Activated effector memory CD4-positive, alpha-beta T cell treated with Interleukin-2 at 50 U/mL for 16 hours (primary cell): ENCODE results near the gene IRS2.

Experiments
- DNase-seq: peaks from one replicate; pipeline ENCODE4 v3.0.0-alpha.2; 2020

Gene IRS2

DNA sequence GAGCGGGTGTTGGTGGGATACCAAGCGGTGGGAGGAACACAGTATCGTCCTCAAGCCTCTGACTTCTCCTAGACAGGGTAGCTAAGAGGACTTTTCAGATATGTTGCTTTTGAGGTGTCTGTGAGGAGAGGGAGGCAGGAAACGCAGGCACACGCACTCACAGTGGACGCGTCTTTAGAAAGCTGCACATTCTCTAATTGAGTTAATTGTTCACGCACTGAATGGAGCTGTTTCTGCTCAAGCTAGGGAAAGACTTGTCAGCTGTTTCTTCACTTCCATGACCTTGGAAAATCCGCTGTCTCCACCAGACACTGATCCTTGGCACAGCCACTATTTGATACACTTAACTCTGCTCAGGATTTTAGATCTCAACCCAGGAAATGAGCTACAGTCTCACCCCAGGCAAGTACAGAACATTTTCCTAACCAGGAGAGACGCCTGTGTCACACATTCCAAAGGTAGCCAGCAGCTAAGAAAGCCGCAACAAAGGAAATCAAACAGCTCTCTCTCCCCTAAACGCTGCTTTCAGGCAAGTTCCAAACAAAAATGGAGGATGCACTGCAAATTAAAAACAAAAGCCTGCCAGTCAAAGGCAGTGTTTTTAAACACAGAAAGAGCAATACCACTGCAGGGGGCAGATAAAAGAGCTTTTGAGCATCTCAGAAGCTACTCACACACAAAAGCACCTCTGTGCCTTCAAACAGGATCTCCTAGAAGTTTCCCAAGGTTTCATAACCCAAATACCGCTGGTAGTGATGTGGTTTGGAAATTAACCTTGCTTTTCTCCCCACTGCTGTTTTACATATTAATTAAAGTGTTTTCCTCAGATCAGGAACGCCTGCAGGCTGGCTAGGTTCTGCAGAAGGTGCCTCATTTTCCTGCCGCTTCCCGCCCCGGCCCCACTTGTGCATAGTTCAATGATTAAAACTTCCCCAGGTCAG lies 57.3 kb downstream of the IRS2 start:
- DNase-seq = no peak

DNA sequence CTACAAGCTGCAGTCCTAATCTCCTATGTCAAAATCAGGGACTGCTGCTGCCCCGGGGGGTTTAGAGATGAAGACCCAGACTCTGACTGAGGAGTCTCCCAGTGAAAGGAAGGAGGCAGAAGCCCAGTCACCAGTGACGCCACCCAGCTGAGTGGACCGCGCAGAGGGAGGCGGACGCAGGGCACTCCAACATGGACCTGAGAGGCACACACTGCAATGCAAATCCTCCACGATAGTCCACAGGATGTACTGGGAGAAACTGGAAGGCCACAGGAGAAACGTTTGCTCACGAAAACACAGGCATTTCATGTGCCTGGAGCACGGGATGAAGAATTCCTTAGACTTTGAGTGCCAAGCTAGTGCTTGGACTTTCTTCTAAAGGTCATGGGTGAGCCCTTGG lies 58.3 kb downstream of the IRS2 start:
- no peak for DNase-seq

GRCh38 chr13:109727251-109727650 lies 59.1 kb downstream of the IRS2 start:
- no peak for DNase-seq

DNA sequence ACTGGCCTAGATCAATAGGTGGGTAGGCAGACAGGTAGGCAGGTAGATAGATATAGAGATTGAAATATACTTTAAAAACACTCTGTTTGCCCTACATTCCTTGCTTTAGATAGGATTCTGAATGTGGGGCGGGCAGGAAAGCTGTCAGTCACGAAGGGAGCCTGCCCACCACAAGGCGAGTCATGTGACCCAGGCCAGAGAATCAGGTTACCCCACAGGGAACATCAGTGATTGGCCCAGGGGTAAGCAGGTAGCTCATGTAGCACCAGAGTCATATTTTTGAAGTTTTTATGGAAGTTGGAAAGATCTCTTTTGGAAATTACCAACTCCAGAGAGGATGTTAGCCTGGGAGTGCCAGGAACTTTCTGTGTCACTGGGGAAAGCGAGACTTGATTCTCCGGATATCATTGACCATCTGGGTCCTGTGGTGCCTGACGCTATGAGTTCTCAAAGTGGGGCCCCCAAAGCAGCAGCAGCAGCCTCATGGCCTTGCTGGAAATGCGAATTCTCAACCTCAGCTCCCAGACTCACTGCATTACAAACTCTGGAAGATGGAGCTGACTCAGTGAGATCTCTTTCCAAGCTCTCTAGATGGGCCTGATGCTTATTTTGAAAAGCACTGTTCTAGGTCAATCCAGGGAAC lies 60.3 kb downstream of the IRS2 start:
- DNase-seq = no peak

GRCh38 chr13:109725297-109725696 lies 61.1 kb downstream of the IRS2 start:
- no peak for DNase-seq

DNA sequence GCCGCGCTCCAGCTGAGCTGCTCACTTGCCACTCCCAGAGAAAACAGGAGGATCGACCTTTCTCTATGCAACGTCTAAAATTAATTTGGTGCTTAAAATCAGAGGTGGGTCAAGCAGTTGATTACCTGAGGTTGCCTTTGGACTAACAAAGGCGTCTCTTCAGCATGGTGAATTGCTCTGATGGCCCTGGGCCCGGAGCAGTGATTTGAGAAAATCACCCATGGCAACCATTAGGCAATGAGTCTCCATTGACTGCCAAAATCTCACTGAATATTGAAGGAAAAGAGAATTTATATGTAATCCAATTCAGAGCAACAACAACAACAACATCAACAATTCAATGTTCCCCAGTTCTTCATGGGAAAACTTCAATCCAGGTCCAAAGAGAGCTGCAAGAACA lies 61.8 kb downstream of the IRS2 start:
- DNase-seq = no peak

GRCh38 chr13:109723046-109723445 lies 63.3 kb downstream of the IRS2 start:
- DNase-seq = no peak

DNA sequence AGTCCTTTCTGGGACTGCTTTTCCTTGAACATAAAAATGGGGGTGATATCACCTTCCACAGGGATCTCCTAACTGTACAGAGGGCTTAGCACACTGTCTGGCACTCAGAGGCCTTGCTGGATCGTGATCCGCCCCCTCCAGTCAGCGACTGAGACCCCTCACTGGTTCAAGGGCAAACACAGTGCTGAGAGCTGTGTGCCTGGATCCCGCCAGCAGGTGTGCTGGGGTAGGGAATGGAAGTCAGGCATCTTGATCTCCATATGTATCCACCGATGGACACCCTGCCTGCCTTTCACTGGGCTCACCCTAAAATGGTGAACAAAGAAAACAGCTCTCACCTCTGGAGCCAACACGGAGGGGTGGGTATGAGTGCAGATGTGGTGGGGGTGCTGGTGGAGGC lies 64.3 kb downstream of the IRS2 start:
- DNase-seq = no peak

DNA sequence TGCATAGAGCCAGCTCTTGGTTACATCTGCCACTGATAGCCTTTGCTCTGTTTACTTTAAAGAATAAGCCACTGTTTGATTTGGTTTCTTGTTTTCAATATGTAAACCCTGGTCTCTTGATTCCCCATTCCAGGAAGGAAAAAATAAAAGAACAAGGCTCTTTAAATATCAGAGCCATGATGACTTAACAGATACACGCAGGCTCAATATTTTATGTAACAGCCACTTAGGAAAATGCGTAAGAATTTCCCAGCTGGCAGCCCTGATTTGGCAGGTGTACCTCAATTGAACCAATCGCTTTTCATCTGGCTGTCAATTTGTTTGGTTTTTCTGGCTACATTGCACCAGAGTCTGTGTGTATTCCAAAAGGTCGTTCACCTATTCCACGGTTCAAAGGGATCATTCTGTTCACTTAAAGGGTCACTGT lies 65.6 kb downstream of the IRS2 start:
- DNase-seq = no peak

- DNase-seq = no peak
Measured at GRCh38 chr13:109719962-109720646, 66.3 kb downstream of the IRS2 start.

DNA sequence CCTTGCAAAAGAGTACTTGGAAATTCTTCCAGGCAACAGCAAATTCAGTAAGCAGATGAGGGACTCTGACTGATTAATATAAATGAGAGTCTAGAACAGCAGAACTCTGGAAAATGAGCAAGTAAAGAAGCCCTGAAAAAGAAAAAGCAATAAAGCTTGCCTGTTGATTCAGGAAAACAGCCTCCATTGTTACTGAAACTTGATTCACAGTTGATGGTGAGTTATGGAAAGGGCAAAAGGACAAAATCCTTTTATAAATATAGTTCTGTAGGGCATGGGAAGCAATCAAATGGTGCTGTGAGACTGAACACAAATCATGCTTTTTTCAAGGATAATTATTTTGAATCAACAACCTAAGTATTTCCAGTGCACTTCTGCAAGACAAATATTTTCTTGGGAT lies 67.7 kb downstream of the IRS2 start:
- no peak for DNase-seq

DNA sequence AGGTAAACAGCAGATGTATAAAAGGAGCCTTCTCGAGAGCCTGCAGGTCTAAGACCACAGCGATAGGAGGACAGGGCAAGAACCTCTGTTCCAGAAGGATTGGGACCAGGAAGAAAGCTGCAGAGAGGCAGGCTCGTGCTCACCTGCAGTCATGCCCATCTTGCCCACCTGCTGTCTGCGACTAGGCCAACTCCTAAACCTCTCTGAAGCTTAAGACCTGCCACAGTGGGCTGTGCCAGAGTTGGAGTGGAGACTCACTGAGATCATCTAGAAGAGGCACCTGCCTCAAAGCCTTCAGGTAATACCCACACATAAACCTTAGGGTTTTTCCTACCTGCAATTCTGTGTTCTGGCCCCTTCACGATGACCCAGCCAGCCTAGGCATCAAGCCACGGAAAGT lies 68.7 kb downstream of the IRS2 start:
- no peak for DNase-seq

- no peak for DNase-seq
Measured at GRCh38 chr13:109715902-109716301, 70.5 kb downstream of the IRS2 start.

DNA sequence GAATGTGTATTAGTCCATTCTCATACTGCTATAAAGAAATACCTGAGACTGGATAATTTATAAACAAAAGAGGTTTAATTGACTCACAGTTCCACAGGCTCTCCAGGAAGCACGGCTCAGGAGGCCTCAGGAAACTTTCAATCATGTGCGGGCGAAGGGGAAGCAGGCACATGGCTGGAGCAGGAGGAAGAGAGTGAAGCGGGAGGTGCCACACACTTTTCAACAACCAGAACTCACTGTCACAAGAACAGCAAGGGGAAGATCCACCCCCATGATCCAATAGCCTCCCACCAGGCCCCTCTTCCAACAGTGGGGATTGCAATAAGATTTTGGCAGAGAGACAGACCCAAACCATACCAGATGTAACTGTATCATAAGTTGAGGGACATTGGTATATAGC lies 72.7 kb downstream of the IRS2 start:
- no peak for DNase-seq

DNA sequence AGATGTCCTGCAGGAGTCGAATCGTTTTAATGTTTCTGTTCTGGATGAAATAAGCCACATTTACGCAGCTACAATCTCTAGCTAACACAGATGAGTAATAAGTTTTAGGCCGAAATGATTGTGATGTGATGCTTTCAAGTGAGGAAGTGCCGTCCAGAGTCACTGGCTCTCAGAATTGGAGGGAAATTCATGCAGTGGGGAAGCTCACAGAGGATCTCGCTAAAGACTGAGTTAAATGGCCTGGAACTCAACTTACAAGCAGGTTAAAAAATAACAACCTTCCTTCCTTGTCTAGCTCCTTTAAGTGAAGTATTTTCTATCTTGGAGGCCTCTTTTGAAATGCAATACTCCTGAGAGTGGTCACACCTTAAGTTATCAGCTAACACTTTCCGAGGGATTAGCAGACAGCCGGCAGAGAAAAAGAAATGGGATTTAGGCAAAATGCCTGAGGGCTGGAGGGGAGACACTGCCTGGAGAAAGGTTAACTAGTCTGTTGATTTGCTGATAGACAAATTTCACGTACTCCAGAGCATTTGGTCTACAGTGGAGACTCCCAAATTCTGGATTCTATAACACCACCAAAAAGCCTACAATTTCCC lies 74.2 kb downstream of the IRS2 start:
- no peak for DNase-seq

GRCh38 chr13:109707742-109708617 lies 78.4 kb downstream of the IRS2 start:
- DNase-seq = no peak

DNA sequence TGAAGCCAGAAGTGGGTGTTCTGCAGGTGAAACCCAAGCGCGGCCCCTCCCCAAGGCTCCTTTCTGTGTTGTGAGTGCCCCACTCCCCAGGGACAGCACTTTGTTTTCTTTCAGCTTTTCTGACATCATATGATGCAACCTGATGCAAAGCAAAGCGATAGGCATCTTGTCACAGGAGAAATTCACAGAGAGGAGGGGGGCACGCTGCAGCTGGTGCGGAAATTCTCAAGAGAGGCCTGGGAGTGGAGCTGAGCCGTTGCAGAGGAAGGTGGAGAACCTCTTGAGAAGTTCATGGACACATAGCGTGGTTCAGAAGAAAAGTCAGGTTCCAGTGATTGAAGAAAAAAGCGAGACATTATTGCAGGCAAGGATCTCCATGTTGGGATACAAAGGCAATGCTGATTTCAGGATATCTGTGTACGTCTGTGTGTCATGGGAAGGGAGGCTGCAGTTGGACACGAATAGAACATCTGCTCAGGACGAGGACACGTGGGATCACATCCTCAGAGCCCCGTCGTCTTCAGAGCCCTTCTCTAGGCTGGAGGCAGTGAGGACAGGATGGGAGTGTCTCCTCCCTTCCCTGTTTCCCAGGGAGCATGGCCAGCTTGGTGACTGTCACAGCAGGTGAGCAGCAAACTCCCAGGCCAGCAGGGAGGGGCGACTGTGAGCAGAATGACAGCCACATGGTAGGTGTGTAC lies 79.2 kb downstream of the IRS2 start:
- DNase-seq = no peak

GRCh38 chr13:109706015-109706715 lies 80.2 kb downstream of the IRS2 start:
- no peak for DNase-seq

DNA sequence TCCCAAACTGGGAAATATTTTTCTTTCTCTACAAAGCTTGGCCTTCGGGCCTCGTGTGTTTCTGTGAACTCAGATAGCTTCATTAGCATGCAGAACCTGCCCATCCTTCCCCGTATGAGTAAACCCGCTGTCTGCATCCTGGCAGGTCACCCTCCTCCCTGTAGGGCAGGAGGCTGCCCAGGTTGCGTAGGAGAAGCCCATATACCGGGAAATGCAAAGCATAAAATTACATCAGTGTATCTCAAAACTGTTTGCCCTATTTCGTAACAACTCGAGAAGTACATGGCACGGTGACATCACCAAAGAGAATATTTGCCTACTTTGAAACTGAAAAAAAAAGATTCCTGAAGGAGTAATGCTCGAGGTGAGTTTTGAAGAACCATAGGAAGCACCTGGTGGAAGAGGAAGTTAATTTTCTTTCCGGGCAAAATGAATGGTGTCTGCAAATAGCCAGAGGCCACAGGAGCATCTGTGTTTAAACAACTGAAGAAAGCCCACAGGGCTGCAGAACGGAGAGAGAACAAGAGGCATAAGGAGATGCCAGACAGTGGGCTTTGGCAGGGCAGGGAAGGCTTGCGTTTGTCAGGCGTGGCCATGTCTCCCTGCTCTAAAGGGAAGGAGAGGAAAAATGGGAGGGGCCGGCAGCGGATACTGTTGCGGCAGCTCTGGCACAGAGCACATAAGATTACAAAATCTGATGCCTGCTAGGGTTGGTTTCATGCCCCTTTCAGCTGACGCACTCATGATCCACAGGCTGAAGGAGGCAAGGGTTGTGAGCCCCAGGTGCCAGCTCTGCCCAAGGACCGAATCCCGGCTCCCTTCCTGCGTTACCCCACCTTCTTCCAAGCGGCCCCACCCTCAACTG lies 81.4 kb downstream of the IRS2 start:
- no peak for DNase-seq

DNA sequence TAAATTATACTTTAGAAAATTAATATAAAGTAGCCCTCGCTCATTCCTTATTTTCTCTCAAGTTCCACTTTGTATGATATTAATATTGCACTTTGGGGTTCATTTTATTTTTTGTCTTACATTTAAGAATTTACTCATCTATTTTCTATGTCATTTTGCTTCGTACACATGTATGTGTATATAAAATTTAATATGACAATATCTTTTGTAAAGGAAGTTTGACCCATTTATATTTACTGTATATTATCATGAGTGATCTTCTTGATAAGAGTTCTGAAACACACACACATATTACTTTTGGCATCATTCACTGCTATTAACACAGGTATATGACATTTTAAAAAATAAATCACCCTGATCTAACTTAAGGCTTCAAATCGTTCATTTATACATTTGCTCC lies 83.1 kb downstream of the IRS2 start:
- DNase-seq = no peak
